ENCODE results near the gene RASA1. TPM values are rescaled to one million over a fixed set of nuclear protein-coding genes. Genes with fewer than 3 reads are reported as not detected.

RASA1 gene
- total RNA-seq, 1 experiment from 2014 or later: 23.9 TPM

GRCh38 chr5:87392170-87392569, 124.5 kb downstream of the RASA1 start:
- no peak for ATAC-seq
- BruUV-seq (replicated peaks): no TSS peak
- intact Hi-C loops (cut with micrococcal nuclease): no loop called here
- Histone ChIP-seq H3K27ac (ENCODE audit: low read depth, low read length) (no peak overlapping the region), H3K4me2 (ENCODE audit: low read length) (no peak overlapping the region), H3K36me3 (ENCODE audit: control insufficient read depth in 1 of 2, insufficient read depth in 2 of 2, low read length in 2 of 2) (peaks cover 67 to 69% of the 10 kb centered on the region in 2 experiments), H3K9me3 (ENCODE audit: control insufficient read depth in 1 of 2, insufficient read depth in 1 of 2, low read depth in 1 of 2, low read length in 2 of 2) (no peaks in the 10 kb centered on the region), H3K9ac (ENCODE audit: low read length) (no peak overlapping the region), H3K27me3 (ENCODE audit: insufficient read depth, low read length) (no peaks in the 10 kb centered on the region), H3K79me2 (ENCODE audit: insufficient read depth, low read length) (peaks cover 33% of the 10 kb centered on the region), H3K4me3 (replicated peaks in 1 of 2; ENCODE audit: low read depth in 1 of 2, low read length in 2 of 2) (no peak overlapping the region), H4K20me1 (ENCODE audit: insufficient read depth) (peaks cover 4% of the 10 kb centered on the region; the same call in 1 of the 2 replicates), H2AFZ (ENCODE audit: low read depth, low read length, poor library complexity, severe bottlenecking) (no peak overlapping the region), H3K9me2 (ENCODE audit: insufficient read depth) (no peaks in the 10 kb centered on the region), H3K4me1 (ENCODE audit: control insufficient read depth in 1 of 2, insufficient read depth in 2 of 2, low read length in 2 of 2) (peaks cover 0 to 10% of the 10 kb centered on the region in 2 experiments; a peak in 1 of 4 replicates)
- RAD21 ChIA-PET (ENCODE audit: low non-redundant PET in 1 of 2, low total read pairs in 2 of 2, uncharacterized antibody in 2 of 2, unreplicated experiment in 2 of 2): no interaction called here
- CTCF ChIA-PET: interaction anchor here (1.2 kb wide), 1 partner anchor 8 kb away, joined by 3 read pairs; no protein-coding TSS in a partner anchor
- DNase-seq (ENCODE audit: low read depth, low spot score): no peak
- no peak for TF ChIP-seq SRF (IDR thresholded peaks at IDR 0.05; ENCODE audit: low read depth)
- no peak for TF ChIP-seq RAD21 (IDR thresholded peaks at IDR 0.05; ENCODE audit: low read depth)
- TF ChIP-seq CTCF (IDR thresholded peaks at IDR 0.05 in 2 of 3, conservative IDR thresholded peaks at IDR 0.05 in 1 of 3; ENCODE audit: borderline replicate concordance in 1 of 3, insufficient read depth in 1 of 3, low read depth in 2 of 3, low read length in 2 of 3): no peak
- TF ChIP-seq YY1 (IDR thresholded peaks at IDR 0.05; ENCODE audit: extremely low read depth, insufficient replicate concordance, low read depth, low read length): no peak
- no peak for TF ChIP-seq EZH2phosphoT487 (IDR thresholded peaks at IDR 0.05; ENCODE audit: borderline replicate concordance)
- no peak for TF ChIP-seq POLR2AphosphoS5 (IDR thresholded peaks at IDR 0.05; ENCODE audit: low read depth, low read length)
- no peak for TF ChIP-seq ZFX (IDR thresholded peaks at IDR 0.05)
- TF ChIP-seq CEBPB (IDR thresholded peaks at IDR 0.05; ENCODE audit: low read depth): no peak
- no peak for TF ChIP-seq FOSL1 (IDR thresholded peaks at IDR 0.05; ENCODE audit: low read depth)
- no peak for TF ChIP-seq EGR1 (IDR thresholded peaks at IDR 0.05; ENCODE audit: low read depth)
- no peak for TF ChIP-seq TCF7L2 (IDR thresholded peaks at IDR 0.05; ENCODE audit: borderline replicate concordance, extremely low read depth, insufficient read depth, insufficient read length)
- TF ChIP-seq SIN3A (IDR thresholded peaks at IDR 0.05; ENCODE audit: low read depth): no peak
- TF ChIP-seq ELF1 (IDR thresholded peaks at IDR 0.05; ENCODE audit: borderline replicate concordance, low read depth): no peak
- no peak for TF ChIP-seq EZH2 (IDR thresholded peaks at IDR 0.05)
- POLR2A ChIA-PET: no interaction called here

All from HCT116 (cell line).